GM12878 (cell line): ENCODE data around the gene OPN1SW.

ENCODE experiments used
- ESRRA ChIP-seq: IDR thresholded peaks from 2 replicates; pipeline ENCODE4 v1.6.1; 2012; ENCODE audit warnings: mild to moderate bottlenecking, low read length, improper control_type of control experiment
- FOXM1 ChIP-seq: IDR thresholded peaks from 2 replicates; pipeline ENCODE4 v1.6.1; 2012; ENCODE audit warnings: low read depth, mild to moderate bottlenecking, inconsistent platforms, low read length, moderate library complexity

DNA sequence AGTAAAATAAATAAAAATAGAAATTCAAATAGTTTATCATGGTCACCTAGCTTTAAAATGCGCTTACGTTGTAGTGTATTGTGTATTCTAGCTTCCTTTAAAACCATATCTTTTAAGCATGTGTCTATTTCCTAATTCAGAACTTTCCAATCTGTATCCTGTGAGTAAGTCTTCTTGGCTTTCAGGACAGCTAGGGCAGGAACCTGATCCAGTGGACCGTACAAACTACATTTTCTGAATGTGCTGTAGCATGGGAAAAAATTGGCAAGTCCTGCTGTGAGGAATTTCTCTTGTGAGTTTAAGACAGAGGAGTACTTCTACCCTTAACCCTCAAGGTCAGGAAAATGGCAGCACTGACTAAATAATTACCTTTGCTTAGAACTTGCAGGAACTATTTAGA is 12.1 kb downstream of the OPN1SW start:
- TF ChIP-seq FOXM1, result no peak
- TF ChIP-seq ESRRA, result no peak
